SU-DHL-6 (cell line): Measurements from ENCODE around the gene CCNG1.

Experiments
- EZH2phosphoT487 ChIP-seq: fragments of 200-600 bp; sonication (generic), shearing (Covaris generic); conservative IDR thresholded peaks from 2 replicates; pipeline ENCODE4 v1.6.1; 2018; ENCODE audit warnings: mild to moderate bottlenecking, antibody characterized with exemption, low read length, moderate library complexity, mixed read lengths
- TF ChIP-seq, protein P1 (sequence below): fragments of 200-600 bp; sonication (generic); IDR thresholded peaks from one replicate; pipeline ENCODE4 v1.5.1; 2017; ENCODE audit warnings: antibody characterized with exemption, mild to moderate bottlenecking, low read length, moderate library complexity; ENCODE audit not compliant: insufficient read depth, poor library complexity, severe bottlenecking

DNA sequence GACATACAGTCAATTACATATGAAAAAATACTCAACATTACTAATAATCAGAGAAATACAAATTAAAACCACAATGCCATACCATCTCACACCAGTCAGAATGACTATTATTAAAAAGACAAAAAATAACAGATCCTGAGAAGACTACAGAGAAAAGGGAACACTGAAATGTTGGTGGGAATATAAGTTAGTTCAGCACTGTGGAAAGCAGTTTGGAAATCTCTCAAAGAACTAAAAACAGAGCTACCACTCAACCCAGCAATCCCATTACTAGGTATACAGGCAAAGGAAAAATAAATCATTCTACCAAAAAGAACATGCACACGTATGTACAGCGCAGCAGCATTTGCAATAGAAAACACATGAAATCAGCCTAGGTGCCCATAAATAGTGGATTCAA lies 41.6 kb upstream of the CCNG1 start:
- TF ChIP-seq, protein P1, sequence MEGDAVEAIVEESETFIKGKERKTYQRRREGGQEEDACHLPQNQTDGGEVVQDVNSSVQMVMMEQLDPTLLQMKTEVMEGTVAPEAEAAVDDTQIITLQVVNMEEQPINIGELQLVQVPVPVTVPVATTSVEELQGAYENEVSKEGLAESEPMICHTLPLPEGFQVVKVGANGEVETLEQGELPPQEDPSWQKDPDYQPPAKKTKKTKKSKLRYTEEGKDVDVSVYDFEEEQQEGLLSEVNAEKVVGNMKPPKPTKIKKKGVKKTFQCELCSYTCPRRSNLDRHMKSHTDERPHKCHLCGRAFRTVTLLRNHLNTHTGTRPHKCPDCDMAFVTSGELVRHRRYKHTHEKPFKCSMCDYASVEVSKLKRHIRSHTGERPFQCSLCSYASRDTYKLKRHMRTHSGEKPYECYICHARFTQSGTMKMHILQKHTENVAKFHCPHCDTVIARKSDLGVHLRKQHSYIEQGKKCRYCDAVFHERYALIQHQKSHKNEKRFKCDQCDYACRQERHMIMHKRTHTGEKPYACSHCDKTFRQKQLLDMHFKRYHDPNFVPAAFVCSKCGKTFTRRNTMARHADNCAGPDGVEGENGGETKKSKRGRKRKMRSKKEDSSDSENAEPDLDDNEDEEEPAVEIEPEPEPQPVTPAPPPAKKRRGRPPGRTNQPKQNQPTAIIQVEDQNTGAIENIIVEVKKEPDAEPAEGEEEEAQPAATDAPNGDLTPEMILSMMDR = no peak
- no peak for TF ChIP-seq EZH2phosphoT487
